Erythroblast (primary cell): Measurements from ENCODE around the gene BMPR1B.
"Not testable (repeated sequence)": the region's sequence is repeated elsewhere in the genome, so short reads cannot be mapped to it uniquely, and the experiment has no call there.

Experiments
- GATA1 ChIP-seq: IDR thresholded peaks from 2 replicates; pipeline ENCODE4 v1.6.1; 2011; ENCODE audit warnings: low read depth, mild to moderate bottlenecking, control low read depth, low read length, moderate library complexity
- POLR2A ChIP-seq: IDR thresholded peaks from 2 replicates; pipeline ENCODE4 v1.6.1; 2011; ENCODE audit warnings: mild to moderate bottlenecking, low read length

DNA sequence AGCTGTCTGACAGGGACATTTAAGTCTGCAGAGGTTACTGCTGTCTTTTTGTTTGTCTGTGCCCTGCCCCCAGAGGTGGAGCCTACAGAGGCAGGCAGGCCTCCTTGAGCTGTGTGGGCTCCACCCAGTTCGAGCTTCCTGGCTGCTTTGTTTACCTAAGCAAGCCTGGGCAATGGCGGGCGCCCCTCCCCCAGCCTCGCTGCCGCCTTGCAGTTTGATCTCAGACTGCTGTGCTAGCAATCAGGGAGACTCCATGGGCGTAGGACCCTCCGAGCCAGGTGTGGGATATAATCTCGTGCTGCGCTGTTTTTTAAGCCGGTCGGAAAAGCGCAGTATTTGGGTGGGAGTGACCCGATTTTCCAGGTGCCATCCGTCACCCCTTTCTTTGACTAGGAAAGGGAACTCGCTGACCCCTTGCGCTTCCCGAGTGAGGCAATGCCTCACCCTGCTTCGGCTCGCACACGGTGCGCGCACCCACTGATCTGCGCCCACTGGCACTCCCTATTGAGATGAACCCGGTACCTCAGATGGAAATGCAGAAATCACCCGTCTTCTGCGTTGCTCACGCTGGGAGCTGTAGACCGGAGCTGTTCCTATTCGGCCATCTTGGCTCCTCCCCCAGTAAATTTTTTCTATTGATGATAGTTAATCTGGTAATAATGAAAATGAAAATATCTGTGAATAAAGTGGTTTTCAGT is 83.6 kb downstream of the BMPR1B start:
- TF ChIP-seq POLR2A, GATA1: not testable (repeated sequence)
